ENCODE measurements around the gene ARHGAP26. TPM values are rescaled to one million over a fixed set of nuclear protein-coding genes. Genes with fewer than 3 reads are reported as not detected.

ARHGAP26 gene
- total RNA-seq, 4 donors from 2014 or later: 12.4 to 49.5 (median 31.8) TPM

GRCh38 chr5:142905348-142905747 lies 135.2 kb downstream of the ARHGAP26 start:
- H3K4me1 ChIP-seq: no peaks in the 10 kb centered on the region
- intact Hi-C loops (cut with DNase I; ENCODE audit: low total_unique reads): no loop called here
- no peaks in the 10 kb centered on the region for H3K36me3 ChIP-seq
- no peak overlapping the region for H3K27ac ChIP-seq
- TF ChIP-seq CTCF (IDR thresholded peaks at IDR 0.05) (no peak), POLR2A (IDR thresholded peaks at IDR 0.05) (no peak)
- no peaks in the 10 kb centered on the region for H3K27me3 ChIP-seq
- no peak for DNase-seq
- H3K4me3 ChIP-seq: no peak overlapping the region
- no peaks in the 10 kb centered on the region for H3K9me3 ChIP-seq

- intact Hi-C loops (cut with DNase I; ENCODE audit: low total_unique reads): no loop called here
- Histone ChIP-seq H3K9me3 (no peaks in the 10 kb centered on the region), H3K4me1 (no peaks in the 10 kb centered on the region), H3K4me3 (no peak overlapping the region), H3K27ac (peak overlapping the region; percentile 21 to 33), H3K36me3 (no peaks in the 10 kb centered on the region), H3K27me3 (no peaks in the 10 kb centered on the region)
- peak; percentile 35 to 54 for DNase-seq
- TF ChIP-seq CTCF (IDR thresholded peaks at IDR 0.05): no peak
- TF ChIP-seq POLR2A (IDR thresholded peaks at IDR 0.05): no peak
These were observed 136.9 kb downstream of the ARHGAP26 start for GRCh38 chr5:142906863-142907671.

GRCh38 chr5:142908659-142909058 lies 138.5 kb downstream of the ARHGAP26 start:
- Histone ChIP-seq H3K36me3 (no peaks in the 10 kb centered on the region), H3K27me3 (no peaks in the 10 kb centered on the region), H3K4me3 (no peak overlapping the region), H3K27ac (no peak overlapping the region), H3K9me3 (no peaks in the 10 kb centered on the region), H3K4me1 (no peaks in the 10 kb centered on the region)
- TF ChIP-seq POLR2A (IDR thresholded peaks at IDR 0.05): no peak
- no peak for TF ChIP-seq CTCF (IDR thresholded peaks at IDR 0.05)
- no peak for DNase-seq
- intact Hi-C loops (cut with DNase I; ENCODE audit: low total_unique reads): no loop called here

- Histone ChIP-seq H3K36me3 (no peaks in the 10 kb centered on the region), H3K27me3 (no peaks in the 10 kb centered on the region), H3K4me3 (no peak overlapping the region), H3K9me3 (no peaks in the 10 kb centered on the region), H3K4me1 (no peaks in the 10 kb centered on the region), H3K27ac (no peak overlapping the region)
- DNase-seq: no peak
- intact Hi-C loops (cut with DNase I; ENCODE audit: low total_unique reads): no loop called here
- no peak for TF ChIP-seq CTCF (IDR thresholded peaks at IDR 0.05)
- no peak for TF ChIP-seq POLR2A (IDR thresholded peaks at IDR 0.05)
These were observed 140.0 kb downstream of the ARHGAP26 start for GRCh38 chr5:142910128-142910527.

GRCh38 chr5:142911170-142911569 lies 141.0 kb downstream of the ARHGAP26 start:
- no peaks in the 10 kb centered on the region for H3K36me3 ChIP-seq
- H3K27me3 ChIP-seq: no peaks in the 10 kb centered on the region
- intact Hi-C loops (cut with DNase I; ENCODE audit: low total_unique reads): no loop called here

More at GRCh38 chr5:142911170-142911569, 141.0 kb downstream of the ARHGAP26 start:
- H3K9me3 ChIP-seq: no peaks in the 10 kb centered on the region
- TF ChIP-seq CTCF (IDR thresholded peaks at IDR 0.05) (no peak), POLR2A (IDR thresholded peaks at IDR 0.05) (no peak)
- H3K4me3 ChIP-seq: no peak overlapping the region
- DNase-seq: no peak
- H3K4me1 ChIP-seq: no peaks in the 10 kb centered on the region
- H3K27ac ChIP-seq: no peak overlapping the region
